Neural cell (in vitro differentiated cells): ENCODE data around the gene KDM2A.
A peak's percentile ranks its signal among the peaks of the same experiment; 100 is the strongest.

Source experiments
- EP300 ChIP-seq: fragments of 450-650 bp; conservative IDR thresholded peaks from 2 replicates; pipeline ENCODE4 v1.6.1; 2014; ENCODE audit warnings: antibody characterized with exemption, mild to moderate bottlenecking, moderate library complexity; ENCODE audit not compliant: poor library complexity, severe bottlenecking
- EZH2 ChIP-seq: fragments of 200-600, 300-800 bp; shearing (Covaris generic), sonication (generic); IDR thresholded peaks from 2 replicates; pipeline ENCODE4 v1.6.1; 2014; ENCODE audit warnings: antibody characterized with exemption, low read length, borderline replicate concordance, mild to moderate bottlenecking; ENCODE audit not compliant: insufficient read depth, poor library complexity, severe bottlenecking
- MXI1 ChIP-seq: fragments of 450-650 bp; conservative IDR thresholded peaks from 2 replicates; pipeline ENCODE4 v1.6.1; 2014; ENCODE audit warnings: antibody characterized with exemption, mild to moderate bottlenecking; ENCODE audit not compliant: poor library complexity, severe bottlenecking
- POLR2AphosphoS5 ChIP-seq: IDR thresholded peaks from 2 replicates; pipeline ENCODE4 v1.6.1; 2012
- RAD21 ChIP-seq: fragments of 450-650 bp; conservative IDR thresholded peaks from 2 replicates; pipeline ENCODE4 v1.6.1; 2014; ENCODE audit warnings: antibody characterized with exemption, mild to moderate bottlenecking, moderate library complexity
- SMC3 ChIP-seq: fragments of 450-650 bp; conservative IDR thresholded peaks from 2 replicates; pipeline ENCODE4 v1.6.1; 2014; ENCODE audit warnings: antibody characterized with exemption, mild to moderate bottlenecking, moderate library complexity; ENCODE audit not compliant: poor library complexity
- TAF1 ChIP-seq: IDR thresholded peaks from 2 replicates; pipeline ENCODE4 v1.6.1; 2012; ENCODE audit warnings: low read depth
- TF ChIP-seq, protein P1 (sequence below): fragments of 450-650 bp; IDR thresholded peaks from 2 replicates; pipeline ENCODE4 v1.5.1; 2014; ENCODE audit warnings: antibody characterized with exemption, mild to moderate bottlenecking, moderate library complexity; ENCODE audit not compliant: poor library complexity, severe bottlenecking
- TF ChIP-seq, protein P2 (sequence below): IDR thresholded peaks from 2 replicates; pipeline ENCODE4 v1.6.1; 2012; ENCODE audit warnings: borderline replicate concordance

DNA sequence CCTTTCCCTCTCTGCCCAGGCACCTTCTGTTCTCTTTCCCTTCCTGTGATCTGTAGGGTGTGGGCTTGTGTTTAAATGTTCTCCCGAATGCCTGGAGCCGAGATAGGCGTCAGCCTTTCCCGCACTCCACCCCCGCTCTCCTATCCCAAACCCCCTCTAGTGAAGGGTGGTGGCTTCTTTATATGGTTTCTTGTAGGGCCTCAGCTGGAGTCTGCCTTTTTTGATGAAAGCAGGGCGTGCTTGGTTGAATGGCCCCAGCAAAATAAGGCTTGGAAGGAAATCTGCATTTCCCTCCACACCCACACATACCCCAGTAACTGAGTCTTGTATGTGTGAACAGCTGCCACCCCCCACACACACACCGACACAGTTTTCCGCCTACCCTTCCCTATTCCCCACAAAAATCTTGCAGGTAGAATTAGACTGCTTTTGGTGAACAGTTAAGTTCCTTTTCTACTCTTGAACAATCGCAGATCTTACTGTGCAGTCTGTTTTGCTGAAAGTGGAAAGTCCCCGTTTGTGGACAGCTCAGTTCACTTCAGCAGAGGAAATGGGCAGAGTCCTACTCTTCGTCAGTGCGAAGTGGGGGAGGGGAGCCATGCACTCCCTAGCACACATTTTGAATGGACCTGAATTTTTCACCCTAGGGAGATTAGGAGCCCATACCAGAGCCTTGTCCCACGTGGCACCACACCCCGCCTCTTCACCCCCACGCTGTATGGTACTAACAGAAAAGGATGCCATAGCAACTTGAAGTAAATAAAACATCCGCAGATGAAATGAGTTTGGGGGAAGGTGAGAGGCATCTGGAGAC, 121.7 kb downstream of the KDM2A start:
- TF ChIP-seq, protein P1, sequence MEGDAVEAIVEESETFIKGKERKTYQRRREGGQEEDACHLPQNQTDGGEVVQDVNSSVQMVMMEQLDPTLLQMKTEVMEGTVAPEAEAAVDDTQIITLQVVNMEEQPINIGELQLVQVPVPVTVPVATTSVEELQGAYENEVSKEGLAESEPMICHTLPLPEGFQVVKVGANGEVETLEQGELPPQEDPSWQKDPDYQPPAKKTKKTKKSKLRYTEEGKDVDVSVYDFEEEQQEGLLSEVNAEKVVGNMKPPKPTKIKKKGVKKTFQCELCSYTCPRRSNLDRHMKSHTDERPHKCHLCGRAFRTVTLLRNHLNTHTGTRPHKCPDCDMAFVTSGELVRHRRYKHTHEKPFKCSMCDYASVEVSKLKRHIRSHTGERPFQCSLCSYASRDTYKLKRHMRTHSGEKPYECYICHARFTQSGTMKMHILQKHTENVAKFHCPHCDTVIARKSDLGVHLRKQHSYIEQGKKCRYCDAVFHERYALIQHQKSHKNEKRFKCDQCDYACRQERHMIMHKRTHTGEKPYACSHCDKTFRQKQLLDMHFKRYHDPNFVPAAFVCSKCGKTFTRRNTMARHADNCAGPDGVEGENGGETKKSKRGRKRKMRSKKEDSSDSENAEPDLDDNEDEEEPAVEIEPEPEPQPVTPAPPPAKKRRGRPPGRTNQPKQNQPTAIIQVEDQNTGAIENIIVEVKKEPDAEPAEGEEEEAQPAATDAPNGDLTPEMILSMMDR: no peak
- TF ChIP-seq, protein P2, sequence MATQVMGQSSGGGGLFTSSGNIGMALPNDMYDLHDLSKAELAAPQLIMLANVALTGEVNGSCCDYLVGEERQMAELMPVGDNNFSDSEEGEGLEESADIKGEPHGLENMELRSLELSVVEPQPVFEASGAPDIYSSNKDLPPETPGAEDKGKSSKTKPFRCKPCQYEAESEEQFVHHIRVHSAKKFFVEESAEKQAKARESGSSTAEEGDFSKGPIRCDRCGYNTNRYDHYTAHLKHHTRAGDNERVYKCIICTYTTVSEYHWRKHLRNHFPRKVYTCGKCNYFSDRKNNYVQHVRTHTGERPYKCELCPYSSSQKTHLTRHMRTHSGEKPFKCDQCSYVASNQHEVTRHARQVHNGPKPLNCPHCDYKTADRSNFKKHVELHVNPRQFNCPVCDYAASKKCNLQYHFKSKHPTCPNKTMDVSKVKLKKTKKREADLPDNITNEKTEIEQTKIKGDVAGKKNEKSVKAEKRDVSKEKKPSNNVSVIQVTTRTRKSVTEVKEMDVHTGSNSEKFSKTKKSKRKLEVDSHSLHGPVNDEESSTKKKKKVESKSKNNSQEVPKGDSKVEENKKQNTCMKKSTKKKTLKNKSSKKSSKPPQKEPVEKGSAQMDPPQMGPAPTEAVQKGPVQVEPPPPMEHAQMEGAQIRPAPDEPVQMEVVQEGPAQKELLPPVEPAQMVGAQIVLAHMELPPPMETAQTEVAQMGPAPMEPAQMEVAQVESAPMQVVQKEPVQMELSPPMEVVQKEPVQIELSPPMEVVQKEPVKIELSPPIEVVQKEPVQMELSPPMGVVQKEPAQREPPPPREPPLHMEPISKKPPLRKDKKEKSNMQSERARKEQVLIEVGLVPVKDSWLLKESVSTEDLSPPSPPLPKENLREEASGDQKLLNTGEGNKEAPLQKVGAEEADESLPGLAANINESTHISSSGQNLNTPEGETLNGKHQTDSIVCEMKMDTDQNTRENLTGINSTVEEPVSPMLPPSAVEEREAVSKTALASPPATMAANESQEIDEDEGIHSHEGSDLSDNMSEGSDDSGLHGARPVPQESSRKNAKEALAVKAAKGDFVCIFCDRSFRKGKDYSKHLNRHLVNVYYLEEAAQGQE: no peak
- TF ChIP-seq EZH2 (no peak), RAD21 (no peak), POLR2AphosphoS5 (no peak), TAF1 (no peak), SMC3 (no peak), EP300 (no peak), MXI1 (peak; percentile 79)
